ENCODE measurements around the gene ZNF837. TPM values are rescaled to one million over a fixed set of nuclear protein-coding genes. Genes with fewer than 3 reads are reported as not detected.
A peak's percentile ranks its signal among the peaks of the same experiment; 100 is the strongest.
"Not testable (repeated sequence)": the region's sequence is repeated elsewhere in the genome, so short reads cannot be mapped to it uniquely, and the experiment has no call there.

The ZNF837 gene
- total RNA-seq, 2 donors from 2014 or later, result 1.6 to 3.9 TPM

GRCh38 chr19:58409010-58409790 is 28.4 kb upstream of the ZNF837 start:
- DNase-seq (ENCODE audit: low spot score) (no peak), ATAC-seq (ENCODE audit: insufficient number of reproducible peaks, low FRiP score, low read depth) (no peak)
- no peak for TF ChIP-seq CTCF (IDR thresholded peaks at IDR 0.05)
- Histone ChIP-seq H3K36me3 (no peaks in the 10 kb centered on the region), H3K27me3 (replicated peaks; ENCODE audit: insufficient read depth) (no peaks in the 10 kb centered on the region), H3K4me3 (peak overlapping the region; percentile 91), H3K4me1 (ENCODE audit: control insufficient read depth in 1 of 2, low read depth in 2 of 2) (peaks cover 10 to 26% of the 10 kb centered on the region in 2 donors), H3K27ac (peak overlapping the region; percentile 74 to 79), H3K9me3 (no peaks in the 10 kb centered on the region)

DNA sequence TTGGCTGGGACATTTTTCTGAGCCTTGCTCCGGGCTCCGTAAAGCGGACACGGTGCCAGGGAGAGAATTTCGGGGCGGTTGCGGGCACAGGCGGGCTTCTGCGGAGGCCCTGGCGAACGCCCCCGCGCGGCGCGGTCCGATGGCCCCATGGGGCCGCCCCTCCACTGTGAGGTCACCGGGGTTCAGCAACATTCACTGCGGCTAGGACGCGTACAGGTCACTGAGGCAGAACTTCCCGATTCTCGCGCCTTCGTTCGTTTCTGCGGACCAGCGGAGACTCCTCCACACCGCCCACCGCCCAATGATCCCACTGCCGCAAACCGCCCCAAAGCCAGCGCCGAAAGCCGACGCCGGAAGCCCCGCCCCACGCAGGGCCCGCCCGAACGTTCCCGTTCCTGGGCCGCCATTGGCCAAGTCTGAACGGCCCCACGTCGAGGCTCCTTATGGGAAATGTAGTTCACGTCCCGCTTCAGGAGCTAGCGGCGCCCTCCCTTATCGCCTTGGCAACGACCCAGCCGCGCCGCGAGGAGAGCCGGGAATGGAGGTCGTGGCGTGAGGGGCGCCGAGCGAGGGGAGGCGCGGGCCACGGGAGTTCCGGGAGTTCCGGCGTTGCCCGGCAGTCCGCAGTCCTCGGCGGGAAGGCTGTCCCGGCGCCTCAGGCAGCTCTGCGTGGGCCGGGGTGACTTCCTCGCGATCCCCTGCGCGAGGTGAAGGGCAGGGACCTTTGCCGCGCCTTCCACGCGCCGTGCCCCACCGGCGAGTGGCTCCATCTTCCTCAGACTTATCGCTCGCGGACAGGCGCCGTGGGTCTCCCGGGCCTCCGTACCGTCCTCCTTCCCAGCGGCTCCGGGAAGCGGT is 27.6 kb upstream of the ZNF837 start, which contains the start of gene ZNF584:
Gene ZNF584, plus strand, starts transcription at position 498 of the 858 bp plus-strand sequence. CDS start 499 bp downstream, outside the sequence.
- no peaks in the 10 kb centered on the region for H3K36me3 ChIP-seq
- no peak for TF ChIP-seq CTCF (IDR thresholded peaks at IDR 0.05)
- ATAC-seq (ENCODE audit: insufficient number of reproducible peaks, low FRiP score, low read depth), result peak; percentile 90
- H3K27me3 ChIP-seq (replicated peaks; ENCODE audit: insufficient read depth), result no peaks in the 10 kb centered on the region
- peak; percentile 79 for DNase-seq (ENCODE audit: low spot score)
- H3K4me1 ChIP-seq (ENCODE audit: control insufficient read depth in 1 of 2, low read depth in 2 of 2), result peaks cover 10 to 26% of the 10 kb centered on the region in 2 donors
- peak within 1 kb of the TSS; percentile 74 to 79 for H3K27ac ChIP-seq
- peak within 1 kb of the TSS; percentile 91 for H3K4me3 ChIP-seq
- no peaks in the 10 kb centered on the region for H3K9me3 ChIP-seq

- DNase-seq (ENCODE audit: low spot score) (no peak), ATAC-seq (ENCODE audit: insufficient number of reproducible peaks, low FRiP score, low read depth) (no peak)
- Histone ChIP-seq H3K36me3 (no peaks in the 10 kb centered on the region), H3K27ac (peak overlapping the region; percentile 74 to 79), H3K27me3 (replicated peaks; ENCODE audit: insufficient read depth) (no peaks in the 10 kb centered on the region), H3K9me3 (no peaks in the 10 kb centered on the region), H3K4me1 (ENCODE audit: control insufficient read depth in 1 of 2, low read depth in 2 of 2) (peaks cover 10 to 26% of the 10 kb centered on the region in 2 donors), H3K4me3 (peak overlapping the region; percentile 91)
- TF ChIP-seq CTCF (IDR thresholded peaks at IDR 0.05), result no peak
These were observed 26.9 kb upstream of the ZNF837 start for GRCh38 chr19:58407658-58408151.

GRCh38 chr19:58406818-58407657 is 26.2 kb upstream of the ZNF837 start:
- DNase-seq (ENCODE audit: low spot score), result no peak
- no peak for TF ChIP-seq CTCF (IDR thresholded peaks at IDR 0.05)
- H3K4me1 ChIP-seq (ENCODE audit: control insufficient read depth in 1 of 2, low read depth in 2 of 2), result peaks cover 10 to 27% of the 10 kb centered on the region in 2 donors
- no peak for ATAC-seq (ENCODE audit: insufficient number of reproducible peaks, low FRiP score, low read depth)
- no peaks in the 10 kb centered on the region for H3K9me3 ChIP-seq
- peak overlapping the region; percentile 91 for H3K4me3 ChIP-seq
- peak overlapping the region in 1 of 2 donors; percentile 79 for H3K27ac ChIP-seq
- H3K27me3 ChIP-seq (replicated peaks; ENCODE audit: insufficient read depth), result no peaks in the 10 kb centered on the region
- no peaks in the 10 kb centered on the region for H3K36me3 ChIP-seq

- not testable (repeated sequence) for ATAC-seq (ENCODE audit: insufficient number of reproducible peaks, low FRiP score, low read depth); H3K27ac ChIP-seq; H3K36me3 ChIP-seq; H3K27me3 ChIP-seq (replicated peaks; ENCODE audit: insufficient read depth); DNase-seq (ENCODE audit: low spot score); H3K9me3 ChIP-seq; H3K4me3 ChIP-seq
- H3K4me1 ChIP-seq (ENCODE audit: control insufficient read depth in 1 of 2, low read depth in 2 of 2), result peaks cover 13 to 28% of the 10 kb centered on the region in 2 donors
These were observed 23.2 kb upstream of the ZNF837 start for GRCh38 chr19:58403920-58404478.
